ENCODE results near the gene FUT7. TPM values are rescaled to one million over a fixed set of nuclear protein-coding genes. Genes with fewer than 3 reads are reported as not detected.
A peak's percentile ranks its signal among the peaks of the same experiment; 100 is the strongest.

FUT7 gene
- total and polyA plus RNA-seq, 9 of the 15 experiments (the other 6 are each of a cell fraction or from before 2014, with no cell fraction given) = not detected

DNA sequence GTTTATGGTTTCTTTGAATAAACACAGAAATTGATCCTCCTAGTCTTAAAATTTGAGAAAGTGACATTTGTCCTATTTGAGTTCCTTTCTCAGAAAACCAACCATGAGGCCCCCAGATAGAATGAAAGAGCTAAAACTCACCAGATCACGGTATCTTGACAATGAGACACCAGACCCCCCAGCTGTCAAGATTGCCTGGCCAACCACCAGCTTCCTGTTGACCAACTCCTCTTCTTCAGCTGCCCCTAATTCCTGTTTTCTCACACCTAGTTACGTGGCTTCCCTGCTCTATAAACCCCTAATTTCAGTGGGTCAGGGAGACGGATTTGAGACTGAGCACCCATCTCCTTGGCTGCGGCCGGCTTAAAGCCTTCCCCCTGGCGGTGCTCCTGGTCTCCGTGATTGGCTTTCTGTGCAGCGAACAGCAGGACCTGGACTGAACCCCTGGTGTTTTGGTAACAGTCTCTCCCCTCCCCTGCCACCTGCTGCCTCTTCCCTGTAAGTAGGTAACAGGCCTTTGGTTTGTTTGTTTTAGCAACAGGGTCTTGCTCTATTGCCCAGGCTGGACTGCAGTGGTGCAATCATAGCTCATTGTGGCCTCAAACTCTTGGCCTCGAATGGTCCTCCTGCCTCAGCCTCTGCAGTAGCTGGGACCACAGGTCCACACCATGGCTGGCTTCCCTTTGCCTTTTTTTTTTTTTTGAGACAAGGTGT lies 26.8 kb upstream of the FUT7 start:
- Histone ChIP-seq H3K4me1 (replicated peaks in 1 of 2; ENCODE audit: control insufficient read depth in 2 of 2, insufficient read depth in 2 of 2, low read length in 2 of 2) (peaks cover 0 to 35% of the 10 kb centered on the region in 2 experiments; a peak in 2 of 5 replicates), H3K79me2 (ENCODE audit: control insufficient read depth, insufficient read depth, low read length) (no peaks in the 10 kb centered on the region), H3K27ac (ENCODE audit: extremely low read depth, low read depth, low read length) (no peak overlapping the region), H3K4me2 (ENCODE audit: insufficient read depth, low read length) (no peak overlapping the region), H3K36me3 (ENCODE audit: control insufficient read depth, insufficient read depth, low read length) (peaks cover 3% of the 10 kb centered on the region; the same call in 1 of the 3 replicates), H2AFZ (ENCODE audit: low read depth, low read length) (no peak overlapping the region), H3K27me3 (ENCODE audit: control insufficient read depth in 2 of 2, insufficient read depth in 2 of 2, low read length in 2 of 2) (no peaks in the 10 kb centered on the region), H3K9me3 (replicated peaks; ENCODE audit: control insufficient read depth, insufficient read depth, low read depth, low read length) (no peaks in the 10 kb centered on the region), H3K4me3 (no peak overlapping the region), H4K20me1 (replicated peaks; ENCODE audit: control insufficient read depth, insufficient read depth, low read length) (peaks cover 2% of the 10 kb centered on the region), H3K9me1 (ENCODE audit: control insufficient read depth, insufficient read depth, low read length) (no peaks in the 10 kb centered on the region), H3K9ac (ENCODE audit: insufficient read depth in 1 of 2, low read depth in 2 of 2, low read length in 2 of 2) (peak overlapping the region in 1 of 2 experiments; percentile 35; a peak in 1 of 4 replicates)
- WGBS (ENCODE audit: insufficient coverage, low coverage, missing lambda C conversion rate) = 43% methylated on average over 9 of the region's 9 CpGs
- DNase-seq (ENCODE audit: extremely low read depth in 1 of 4, low spot score in 3 of 4) = no peak
- intact Hi-C loops (cut with micrococcal nuclease) = no loop called here
- no peak for FAIRE-seq
- in situ Hi-C loops (cut with MboI) = no loop called here
- BruUV-seq (replicated peaks) = no TSS peak
- ChIA-PET POLR2A (interaction anchor here (0.6 to 1.9 kb wide), 6 partner anchors 9 to 100 kb away, joined by 3 to 7 read pairs (median 3); partner anchors contain the start of gene FUT7), CTCF (ENCODE audit: low intra/inter-chr PET ratio) (no interaction called here)
- no peak for ATAC-seq
- TF ChIP-seq, protein P1, sequence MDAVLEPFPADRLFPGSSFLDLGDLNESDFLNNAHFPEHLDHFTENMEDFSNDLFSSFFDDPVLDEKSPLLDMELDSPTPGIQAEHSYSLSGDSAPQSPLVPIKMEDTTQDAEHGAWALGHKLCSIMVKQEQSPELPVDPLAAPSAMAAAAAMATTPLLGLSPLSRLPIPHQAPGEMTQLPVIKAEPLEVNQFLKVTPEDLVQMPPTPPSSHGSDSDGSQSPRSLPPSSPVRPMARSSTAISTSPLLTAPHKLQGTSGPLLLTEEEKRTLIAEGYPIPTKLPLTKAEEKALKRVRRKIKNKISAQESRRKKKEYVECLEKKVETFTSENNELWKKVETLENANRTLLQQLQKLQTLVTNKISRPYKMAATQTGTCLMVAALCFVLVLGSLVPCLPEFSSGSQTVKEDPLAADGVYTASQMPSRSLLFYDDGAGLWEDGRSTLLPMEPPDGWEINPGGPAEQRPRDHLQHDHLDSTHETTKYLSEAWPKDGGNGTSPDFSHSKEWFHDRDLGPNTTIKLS (IDR thresholded peaks at IDR 0.05; ENCODE audit: borderline replicate concordance, low read depth) = no peak
- TF ChIP-seq, protein P2, sequence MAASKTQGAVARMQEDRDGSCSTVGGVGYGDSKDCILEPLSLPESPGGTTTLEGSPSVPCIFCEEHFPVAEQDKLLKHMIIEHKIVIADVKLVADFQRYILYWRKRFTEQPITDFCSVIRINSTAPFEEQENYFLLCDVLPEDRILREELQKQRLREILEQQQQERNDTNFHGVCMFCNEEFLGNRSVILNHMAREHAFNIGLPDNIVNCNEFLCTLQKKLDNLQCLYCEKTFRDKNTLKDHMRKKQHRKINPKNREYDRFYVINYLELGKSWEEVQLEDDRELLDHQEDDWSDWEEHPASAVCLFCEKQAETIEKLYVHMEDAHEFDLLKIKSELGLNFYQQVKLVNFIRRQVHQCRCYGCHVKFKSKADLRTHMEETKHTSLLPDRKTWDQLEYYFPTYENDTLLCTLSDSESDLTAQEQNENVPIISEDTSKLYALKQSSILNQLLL (CRISPR knock-in tag; IDR thresholded peaks at IDR 0.05; ENCODE audit: borderline replicate concordance) = no peak
- TF ChIP-seq FUS (optimal IDR thresholded peaks at IDR 0.05; ENCODE audit: low read depth, low read length) = no peak
- no peak for TF ChIP-seq SMARCA5 (IDR thresholded peaks at IDR 0.05)
- no peak for TF ChIP-seq FOXJ2 (tag; IDR thresholded peaks at IDR 0.05)
- TF ChIP-seq, protein P3, sequence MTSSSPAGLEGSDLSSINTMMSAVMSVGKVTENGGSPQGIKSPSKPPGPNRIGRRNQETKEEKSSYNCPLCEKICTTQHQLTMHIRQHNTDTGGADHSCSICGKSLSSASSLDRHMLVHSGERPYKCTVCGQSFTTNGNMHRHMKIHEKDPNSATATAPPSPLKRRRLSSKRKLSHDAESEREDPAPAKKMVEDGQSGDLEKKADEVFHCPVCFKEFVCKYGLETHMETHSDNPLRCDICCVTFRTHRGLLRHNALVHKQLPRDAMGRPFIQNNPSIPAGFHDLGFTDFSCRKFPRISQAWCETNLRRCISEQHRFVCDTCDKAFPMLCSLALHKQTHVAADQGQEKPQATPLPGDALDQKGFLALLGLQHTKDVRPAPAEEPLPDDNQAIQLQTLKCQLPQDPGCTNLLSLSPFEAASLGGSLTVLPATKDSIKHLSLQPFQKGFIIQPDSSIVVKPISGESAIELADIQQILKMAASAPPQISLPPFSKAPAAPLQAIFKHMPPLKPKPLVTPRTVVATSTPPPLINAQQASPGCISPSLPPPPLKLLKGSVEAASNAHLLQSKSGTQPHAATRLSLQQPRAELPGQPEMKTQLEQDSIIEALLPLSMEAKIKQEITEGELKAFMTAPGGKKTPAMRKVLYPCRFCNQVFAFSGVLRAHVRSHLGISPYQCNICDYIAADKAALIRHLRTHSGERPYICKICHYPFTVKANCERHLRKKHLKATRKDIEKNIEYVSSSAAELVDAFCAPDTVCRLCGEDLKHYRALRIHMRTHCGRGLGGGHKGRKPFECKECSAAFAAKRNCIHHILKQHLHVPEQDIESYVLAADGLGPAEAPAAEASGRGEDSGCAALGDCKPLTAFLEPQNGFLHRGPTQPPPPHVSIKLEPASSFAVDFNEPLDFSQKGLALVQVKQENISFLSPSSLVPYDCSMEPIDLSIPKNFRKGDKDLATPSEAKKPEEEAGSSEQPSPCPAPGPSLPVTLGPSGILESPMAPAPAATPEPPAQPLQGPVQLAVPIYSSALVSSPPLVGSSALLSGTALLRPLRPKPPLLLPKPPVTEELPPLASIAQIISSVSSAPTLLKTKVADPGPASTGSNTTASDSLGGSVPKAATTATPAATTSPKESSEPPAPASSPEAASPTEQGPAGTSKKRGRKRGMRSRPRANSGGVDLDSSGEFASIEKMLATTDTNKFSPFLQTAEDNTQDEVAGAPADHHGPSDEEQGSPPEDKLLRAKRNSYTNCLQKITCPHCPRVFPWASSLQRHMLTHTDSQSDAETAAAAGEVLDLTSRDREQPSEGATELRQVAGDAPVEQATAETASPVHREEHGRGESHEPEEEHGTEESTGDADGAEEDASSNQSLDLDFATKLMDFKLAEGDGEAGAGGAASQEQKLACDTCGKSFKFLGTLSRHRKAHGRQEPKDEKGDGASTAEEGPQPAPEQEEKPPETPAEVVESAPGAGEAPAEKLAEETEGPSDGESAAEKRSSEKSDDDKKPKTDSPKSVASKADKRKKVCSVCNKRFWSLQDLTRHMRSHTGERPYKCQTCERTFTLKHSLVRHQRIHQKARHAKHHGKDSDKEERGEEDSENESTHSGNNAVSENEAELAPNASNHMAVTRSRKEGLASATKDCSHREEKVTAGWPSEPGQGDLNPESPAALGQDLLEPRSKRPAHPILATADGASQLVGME (CRISPR knock-in tag; IDR thresholded peaks at IDR 0.05) = no peak
- no peak for TF ChIP-seq POLR2A (conservative IDR thresholded peaks at IDR 0.05)
